ENCODE measurements around the gene OR2AJ1.
"Not testable (repeated sequence)": the region's sequence is repeated elsewhere in the genome, so short reads cannot be mapped to it uniquely, and the experiment has no call there.

OR2AJ1 gene, protein sequence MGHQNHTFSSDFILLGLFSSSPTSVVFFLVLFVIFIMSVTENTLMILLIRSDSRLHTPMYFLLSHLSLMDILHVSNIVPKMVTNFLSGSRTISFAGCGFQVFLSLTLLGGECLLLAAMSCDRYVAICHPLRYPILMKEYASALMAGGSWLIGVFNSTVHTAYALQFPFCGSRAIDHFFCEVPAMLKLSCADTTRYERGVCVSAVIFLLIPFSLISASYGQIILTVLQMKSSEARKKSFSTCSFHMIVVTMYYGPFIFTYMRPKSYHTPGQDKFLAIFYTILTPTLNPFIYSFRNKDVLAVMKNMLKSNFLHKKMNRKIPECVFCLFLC

DNA sequence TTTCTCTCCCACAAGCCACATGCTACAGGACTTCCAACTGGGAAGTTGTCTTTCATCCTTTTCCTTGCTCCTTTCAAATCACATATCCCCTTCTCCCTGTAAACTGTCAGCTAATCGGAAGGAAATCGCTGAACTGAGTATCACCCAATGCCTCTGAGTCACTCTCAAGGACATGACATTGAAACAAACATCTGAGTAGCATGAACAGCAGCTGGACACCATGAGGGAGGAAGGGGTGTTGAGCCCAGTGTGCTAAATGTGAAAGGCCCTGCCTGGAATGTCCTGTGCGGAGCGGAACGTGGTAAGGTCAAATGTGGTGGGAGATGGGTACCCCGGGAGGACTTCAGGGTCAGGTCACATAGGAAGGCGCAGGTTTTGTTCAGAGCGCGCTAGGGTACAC lies at the start of gene OR2AJ1:
Gene OR2AJ1 (plus strand): TSS at position 22 of the 400 bp plus-strand sequence. CDS start 8,880 bp downstream, outside the sequence.
- no peak for DNase-seq

DNA sequence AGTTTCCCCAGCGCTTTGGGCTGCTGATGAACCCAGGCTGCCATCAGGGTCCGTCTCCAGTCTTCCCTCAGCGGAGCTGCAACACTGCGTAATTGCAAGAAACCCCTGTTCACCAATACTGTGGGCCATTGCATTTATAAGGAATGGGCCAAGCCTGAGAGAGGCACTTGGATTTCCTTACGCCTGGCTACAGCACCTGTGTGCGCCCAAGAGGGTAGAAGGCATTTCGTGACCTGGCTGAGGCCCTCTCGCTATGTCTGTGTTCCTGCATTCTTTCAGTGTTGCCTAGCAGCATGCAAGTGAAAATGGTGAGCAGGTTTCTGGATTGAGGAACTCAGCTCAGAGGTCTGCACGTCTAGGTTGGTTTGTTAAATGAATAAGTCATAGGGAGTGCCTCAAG lies 41.3 kb upstream of the OR2AJ1 start:
- DNase-seq: no peak

DNA sequence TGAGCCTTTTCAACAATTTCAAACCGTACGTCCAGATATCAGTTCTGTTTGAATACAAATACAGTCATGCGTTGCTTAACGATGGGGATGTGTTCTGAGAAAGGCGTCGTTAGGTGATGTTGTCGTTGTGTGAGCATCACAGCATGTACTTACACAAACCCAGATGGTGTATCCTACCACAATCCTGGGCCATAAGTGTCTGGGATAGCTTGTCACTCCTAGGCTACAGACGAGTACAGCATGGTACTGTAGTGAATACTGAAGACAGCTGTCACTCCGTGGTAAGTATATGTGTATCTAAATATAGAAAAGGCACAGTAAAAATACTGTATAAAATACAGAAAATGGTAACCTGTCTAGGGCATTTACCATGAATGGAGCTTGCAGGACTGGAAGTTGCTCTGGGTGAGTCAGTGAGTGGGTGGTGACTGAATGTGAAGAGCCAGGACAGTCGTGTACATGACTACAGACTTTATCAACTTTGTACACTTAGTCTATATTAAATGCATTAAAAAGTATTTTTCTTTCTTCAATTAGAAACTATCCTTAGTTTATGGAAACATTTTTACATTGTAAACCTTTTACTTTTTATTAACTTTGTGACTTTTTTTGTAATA lies 39.8 kb upstream of the OR2AJ1 start:
- no peak for DNase-seq

DNA sequence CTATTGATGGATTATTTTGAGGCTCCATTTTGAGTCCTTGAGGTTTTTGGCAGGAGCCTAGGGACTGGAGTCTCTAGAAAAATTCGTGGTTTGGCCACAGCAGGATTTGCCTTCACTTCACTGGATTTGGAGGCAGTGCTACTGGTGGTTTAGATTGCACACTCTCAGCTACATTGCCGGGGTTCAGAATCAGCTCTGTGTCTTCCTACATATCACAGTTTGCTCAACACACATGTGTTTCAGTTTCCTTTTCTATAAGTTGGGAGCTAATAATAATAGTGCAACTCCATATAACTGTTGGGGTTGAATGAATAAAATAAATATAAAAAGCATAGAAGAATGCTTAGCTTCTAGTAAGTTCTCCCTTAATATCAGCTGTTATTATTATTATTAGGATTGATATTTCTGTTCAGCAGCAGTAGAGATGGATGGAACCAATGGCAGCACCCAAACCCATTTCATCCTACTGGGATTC lies 29.5 kb upstream of the OR2AJ1 start, which contains the start of gene OR2W3:
Gene OR2W3 (plus strand): TSS at position 425 of the 475 bp plus-strand sequence. CDS start 0 bp downstream, at position 425.
- DNase-seq: no peak

DNA sequence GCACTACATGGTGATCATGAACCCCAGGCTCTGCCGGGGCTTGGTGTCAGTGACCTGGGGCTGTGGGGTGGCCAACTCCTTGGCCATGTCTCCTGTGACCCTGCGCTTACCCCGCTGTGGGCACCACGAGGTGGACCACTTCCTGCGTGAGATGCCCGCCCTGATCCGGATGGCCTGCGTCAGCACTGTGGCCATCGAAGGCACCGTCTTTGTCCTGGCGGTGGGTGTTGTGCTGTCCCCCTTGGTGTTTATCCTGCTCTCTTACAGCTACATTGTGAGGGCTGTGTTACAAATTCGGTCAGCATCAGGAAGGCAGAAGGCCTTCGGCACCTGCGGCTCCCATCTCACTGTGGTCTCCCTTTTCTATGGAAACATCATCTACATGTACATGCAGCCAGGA lies 28.7 kb upstream of the OR2AJ1 start:
- no peak for DNase-seq

DNA sequence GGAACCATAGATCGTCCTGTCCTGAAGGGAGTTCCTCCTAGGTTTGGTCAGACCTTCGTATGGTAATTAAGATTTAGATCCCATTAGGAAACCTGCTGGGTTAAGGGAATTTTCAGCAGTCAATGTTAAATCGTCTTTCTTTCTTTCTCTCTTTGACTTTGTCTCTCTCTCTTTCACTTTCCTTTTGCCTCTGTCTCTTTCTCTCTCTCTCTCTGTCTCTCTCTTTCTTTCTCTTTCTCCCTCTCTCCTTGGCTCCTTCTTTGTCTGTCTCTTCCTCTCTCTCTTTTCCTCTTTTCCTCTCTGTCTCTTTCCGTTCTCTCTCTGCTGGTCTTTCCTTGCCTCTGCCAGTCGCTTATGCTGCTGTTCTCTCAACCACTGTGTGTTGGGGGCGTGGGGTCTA lies 20.6 kb upstream of the OR2AJ1 start:
- DNase-seq: no peak

DNA sequence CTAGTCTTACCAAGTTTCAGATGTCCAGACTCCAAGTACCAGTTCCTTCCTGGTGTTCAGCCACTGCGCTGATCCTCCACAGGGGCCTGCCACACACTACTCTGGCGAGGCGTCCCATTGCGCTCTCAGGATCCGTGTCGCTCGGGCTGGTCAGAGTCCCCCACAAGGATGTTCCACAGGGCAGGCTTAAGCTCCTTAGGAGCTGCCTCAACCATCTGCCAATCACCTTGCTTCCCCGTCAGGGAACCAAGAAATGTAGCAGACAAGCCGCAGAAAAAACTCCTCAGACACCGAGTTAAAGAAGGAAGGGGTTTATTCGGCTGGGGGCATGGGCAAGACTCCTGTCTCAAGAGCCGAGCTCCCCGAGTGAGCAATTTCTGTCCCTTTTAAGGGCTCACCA lies 19.5 kb upstream of the OR2AJ1 start:
- no peak for DNase-seq

DNA sequence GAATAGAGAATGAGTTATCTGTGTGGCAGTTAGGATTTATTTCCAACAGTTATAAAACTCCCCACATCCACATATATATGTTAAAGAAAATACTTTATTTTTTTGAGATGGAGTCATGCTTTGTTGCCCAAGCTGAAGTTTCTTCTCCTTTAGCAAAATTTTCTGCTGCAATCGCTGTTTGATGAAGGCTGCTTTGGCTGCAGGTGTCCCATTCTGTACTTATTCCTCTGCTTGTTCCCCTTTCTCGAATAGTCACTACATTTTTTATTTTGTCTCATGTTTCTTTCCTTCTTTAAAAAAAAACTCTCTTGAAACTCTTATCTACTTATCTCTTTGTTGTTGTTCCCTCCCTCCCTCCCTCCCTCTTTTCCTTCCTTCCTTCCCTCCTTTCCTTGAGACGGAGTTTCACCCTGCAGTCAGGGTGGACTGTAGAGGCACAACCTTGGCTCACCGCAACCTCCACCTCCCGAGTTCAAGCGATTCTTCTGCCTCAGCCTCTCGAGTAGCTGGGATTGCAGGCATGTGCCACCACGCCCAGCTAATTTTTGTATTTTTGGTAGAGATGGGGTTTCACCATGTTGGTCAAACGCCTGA lies 18.7 kb upstream of the OR2AJ1 start:
- peak in 1 of 2 experiments; percentile 28 for DNase-seq

DNA sequence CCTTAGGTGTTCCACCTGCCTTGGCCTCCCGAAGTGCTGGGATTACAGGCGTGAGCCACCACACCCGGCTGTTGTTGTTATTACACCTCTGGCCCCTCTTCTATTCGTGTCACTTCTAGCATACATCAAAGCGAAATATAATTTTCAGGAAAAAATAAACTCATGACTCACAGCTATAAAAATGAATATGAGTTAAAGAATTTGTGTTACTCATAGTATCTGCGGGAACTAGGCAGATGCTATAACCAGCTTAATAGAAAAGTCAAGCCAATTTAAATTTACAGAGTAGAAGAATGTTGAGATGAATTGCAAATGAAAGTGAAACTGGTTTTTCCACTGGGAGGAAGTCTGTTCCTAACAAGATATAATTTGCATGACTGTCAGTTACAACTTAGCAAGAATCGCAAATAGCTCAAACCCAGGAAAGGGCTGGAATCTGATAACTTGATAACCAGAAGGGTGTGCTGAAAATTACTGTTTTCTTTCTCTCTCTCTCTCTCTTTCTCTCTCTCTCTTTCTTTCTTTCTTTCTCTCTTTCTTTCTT lies 18.1 kb upstream of the OR2AJ1 start:
- DNase-seq: peak; percentile 69 to 92

DNA sequence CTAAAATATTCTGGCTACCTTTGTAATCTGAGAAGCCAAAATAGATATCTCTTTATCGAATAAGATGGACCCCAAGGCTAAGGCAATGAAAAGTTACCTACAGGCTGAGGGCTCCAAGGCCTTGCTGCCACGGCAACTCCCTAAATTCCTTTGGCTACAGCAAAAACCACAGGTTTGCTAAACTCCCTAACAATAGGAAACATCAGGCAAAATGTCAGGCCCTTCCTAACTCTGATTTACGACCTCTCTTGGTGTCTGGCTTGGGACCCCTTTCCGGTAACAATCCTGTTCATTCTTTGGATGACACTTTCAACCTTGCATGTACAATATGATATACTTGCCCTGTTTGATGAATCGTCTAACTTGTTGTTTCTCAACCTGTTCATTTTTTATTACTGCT lies 15.9 kb upstream of the OR2AJ1 start:
- DNase-seq: no peak

DNA sequence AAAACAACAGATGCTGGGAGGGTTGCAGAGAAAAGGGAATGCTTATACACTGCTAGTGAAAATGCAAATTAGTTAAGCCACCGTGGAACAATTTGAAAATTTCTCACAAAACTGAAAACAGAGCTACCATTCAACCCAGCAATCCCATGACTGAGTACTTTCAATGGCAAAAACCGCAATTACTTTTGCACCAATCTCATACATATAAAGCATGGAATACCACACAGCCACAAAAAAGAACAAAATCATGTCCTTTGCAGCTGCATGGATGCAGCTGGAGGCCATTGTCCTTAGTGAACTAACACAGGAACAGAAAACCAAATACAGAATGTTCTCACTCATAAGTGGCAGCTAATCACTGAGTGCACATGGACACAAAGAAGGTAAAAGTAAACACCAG lies 10.9 kb upstream of the OR2AJ1 start:
- no peak for DNase-seq

DNA sequence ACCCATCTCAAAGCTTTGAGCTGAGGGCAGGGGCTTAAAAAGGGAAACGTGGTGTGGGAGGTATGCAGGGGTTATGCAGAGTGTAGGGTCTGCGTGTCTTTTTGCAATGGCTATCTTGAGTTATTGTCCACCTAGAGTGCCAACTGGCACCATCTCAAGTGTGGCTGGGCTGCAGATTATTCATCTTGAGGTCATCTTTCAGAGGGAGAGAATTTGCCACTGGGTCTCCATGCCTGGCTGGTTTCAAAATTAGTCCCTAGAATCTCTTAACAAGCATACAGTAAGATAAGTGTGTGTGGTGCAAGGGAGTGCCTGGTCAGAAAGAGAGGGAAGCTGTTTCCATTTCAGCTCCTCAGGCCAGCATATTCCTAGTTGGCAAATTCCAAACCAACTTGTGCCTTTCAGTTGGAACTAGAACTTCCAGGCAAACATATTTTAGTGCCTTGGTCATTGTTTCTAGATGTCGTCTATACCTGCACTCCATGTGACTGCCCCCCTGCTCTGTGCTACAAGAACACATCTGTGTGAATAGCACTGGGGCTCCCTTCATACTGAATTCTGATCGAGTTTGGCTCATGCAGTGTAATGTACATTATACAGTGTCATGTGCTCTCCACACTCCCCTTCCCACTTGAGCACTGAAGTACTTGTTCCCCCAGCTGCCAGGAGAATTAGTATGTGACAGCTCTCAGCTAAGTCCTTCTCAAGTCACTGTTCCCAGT lies 9.6 kb upstream of the OR2AJ1 start:
- DNase-seq: no peak

DNA sequence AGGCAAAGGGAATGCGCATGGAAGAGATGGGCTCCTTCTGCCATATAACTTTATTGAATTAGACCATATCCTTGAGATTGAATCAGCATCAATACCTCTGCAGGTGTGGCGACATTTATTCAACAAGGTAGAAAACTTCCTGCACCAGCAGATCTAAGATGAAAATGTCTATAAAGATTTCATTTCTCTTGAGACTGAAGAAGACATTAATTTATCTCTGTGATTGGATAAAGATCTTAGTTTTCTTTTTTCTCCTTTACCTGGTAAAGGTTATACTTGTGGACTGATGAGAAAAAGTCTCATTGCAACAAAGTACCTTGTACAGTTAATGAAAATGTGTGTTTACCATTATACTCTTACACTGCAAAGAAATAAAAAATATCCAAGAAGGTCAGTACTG lies 4.7 kb upstream of the OR2AJ1 start, which contains the start of gene OR2T8:
Gene OR2T8 (plus strand): TSS at position 301 of the 400 bp plus-strand sequence. CDS start 766 bp downstream, outside the sequence.
- DNase-seq: no peak

DNA sequence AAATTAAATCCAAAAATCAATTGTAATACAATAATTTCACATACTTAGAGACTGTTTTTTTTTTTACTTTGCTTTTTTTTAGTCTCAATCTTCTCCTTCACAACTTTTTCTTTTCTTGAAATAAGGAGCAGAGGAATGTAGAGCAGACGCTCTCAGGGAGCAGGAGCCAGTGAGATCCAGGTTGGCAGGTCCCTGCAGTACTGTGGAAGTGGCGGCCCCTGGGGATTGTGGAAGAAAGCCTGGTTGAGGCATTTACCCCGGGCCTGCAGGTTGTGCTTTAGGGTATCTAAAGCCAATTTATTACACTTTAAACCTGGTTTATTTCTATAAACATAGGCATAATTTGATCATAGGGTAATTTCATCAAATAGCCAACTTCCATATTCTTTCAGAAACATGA lies 748 bp upstream of the OR2AJ1 start:
- no peak for DNase-seq

DNA sequence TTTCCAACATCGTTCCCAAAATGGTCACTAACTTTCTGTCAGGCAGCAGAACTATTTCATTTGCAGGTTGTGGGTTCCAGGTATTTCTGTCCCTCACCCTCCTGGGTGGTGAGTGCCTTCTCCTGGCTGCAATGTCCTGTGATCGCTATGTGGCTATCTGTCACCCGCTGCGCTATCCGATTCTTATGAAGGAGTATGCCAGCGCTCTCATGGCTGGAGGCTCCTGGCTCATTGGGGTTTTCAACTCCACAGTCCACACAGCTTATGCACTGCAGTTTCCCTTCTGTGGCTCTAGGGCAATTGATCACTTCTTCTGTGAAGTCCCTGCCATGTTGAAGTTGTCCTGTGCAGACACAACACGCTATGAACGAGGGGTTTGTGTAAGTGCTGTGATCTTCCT lies 9.3 kb downstream of the OR2AJ1 start:
- DNase-seq: no peak

DNA sequence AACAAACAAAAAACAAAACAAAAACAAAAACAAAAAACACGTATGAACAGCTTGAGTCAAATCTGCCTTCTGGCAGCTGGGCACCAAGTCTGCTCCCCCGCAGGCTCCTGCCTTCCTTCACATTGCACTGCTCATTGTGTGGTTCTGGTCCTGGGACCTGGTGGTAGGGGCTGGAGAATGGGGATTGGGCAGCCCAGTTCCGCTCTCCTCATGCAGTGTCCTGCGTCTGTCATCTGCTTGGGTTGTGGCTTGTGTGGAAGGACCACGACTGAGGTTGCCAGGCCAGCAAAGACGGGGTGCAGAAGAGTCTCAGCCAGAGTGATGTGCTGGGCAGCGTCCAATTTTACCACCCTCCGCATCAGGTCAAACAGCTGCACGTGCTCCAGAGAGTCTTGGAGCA lies 11.1 kb downstream of the OR2AJ1 start:
- DNase-seq: no peak

DNA sequence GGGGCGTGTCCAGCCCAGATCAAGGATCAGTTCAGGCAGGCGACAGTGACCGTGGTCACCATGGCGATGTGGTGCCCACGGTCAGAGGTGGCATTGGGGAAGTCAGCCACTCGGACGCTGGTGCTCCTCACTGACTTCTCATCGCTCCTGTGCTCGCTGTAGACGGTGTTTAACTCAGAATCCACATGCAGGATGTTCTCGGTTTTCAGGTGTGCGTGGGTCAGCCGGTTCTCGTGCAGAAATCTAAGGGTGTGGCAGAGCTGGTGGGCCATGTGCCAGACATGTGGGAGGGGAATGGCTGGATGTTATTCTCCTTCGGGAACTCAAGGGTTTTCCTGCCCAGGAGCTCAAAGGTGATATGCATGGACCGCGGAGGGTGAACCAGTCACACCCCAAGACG lies 11.7 kb downstream of the OR2AJ1 start:
- DNase-seq: no peak

DNA sequence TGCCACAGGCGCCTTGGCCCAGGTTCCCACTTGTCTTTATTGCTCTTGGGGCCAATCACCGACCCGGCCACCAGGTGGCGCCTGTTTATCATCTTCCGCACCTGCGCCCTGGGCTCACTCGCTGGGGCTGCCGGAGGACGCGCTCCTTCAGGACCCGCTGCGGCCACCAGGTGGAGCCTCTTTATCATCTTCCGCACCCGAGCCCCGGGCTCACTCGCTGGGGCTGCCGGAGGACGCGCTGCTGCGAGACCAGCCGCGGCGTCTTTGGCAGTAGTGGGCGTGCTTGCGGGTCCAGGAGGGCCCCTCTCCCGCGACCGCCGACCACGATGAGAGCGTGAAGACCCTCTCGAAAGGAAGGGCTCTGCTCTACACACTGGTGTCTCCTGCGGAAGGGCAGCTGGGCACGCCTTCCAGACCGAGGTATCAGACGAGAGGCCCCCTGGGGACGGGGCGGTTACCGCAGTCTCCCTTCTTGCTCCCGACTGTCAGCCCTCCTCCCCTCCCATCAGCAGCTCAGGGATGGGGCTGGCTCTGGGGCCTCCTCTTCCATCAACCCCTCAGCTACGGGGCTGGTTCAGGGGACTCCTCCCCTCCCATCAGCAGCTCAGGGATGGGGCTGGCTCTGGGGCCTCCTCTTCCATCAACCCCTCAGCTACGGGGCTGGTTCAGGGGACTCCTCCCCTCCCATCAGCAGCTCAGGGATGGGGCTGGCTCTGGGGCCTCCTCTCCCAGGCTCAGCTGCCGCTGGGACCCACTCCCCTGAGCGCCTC lies 12.5 kb downstream of the OR2AJ1 start:
- not testable (repeated sequence) for DNase-seq

DNA sequence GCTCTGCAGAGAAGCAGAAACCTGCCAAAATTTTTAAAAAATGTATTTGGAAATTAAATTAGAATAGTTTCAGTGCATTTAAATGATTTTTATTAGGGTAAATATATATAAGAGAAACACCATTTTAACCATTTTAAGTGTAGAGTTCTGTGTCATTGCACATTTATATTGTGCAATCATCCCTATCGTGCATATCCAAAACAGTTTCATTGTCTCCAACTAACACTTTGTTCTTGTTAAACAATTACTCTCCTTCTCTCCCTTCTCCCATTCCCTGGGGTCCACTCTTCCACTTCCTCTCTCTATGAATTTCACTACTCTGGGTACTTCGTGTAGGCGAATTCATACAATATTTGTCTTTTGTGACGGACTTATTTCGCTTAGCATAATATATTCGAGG lies 17.9 kb downstream of the OR2AJ1 start:
- DNase-seq: no peak

DNA sequence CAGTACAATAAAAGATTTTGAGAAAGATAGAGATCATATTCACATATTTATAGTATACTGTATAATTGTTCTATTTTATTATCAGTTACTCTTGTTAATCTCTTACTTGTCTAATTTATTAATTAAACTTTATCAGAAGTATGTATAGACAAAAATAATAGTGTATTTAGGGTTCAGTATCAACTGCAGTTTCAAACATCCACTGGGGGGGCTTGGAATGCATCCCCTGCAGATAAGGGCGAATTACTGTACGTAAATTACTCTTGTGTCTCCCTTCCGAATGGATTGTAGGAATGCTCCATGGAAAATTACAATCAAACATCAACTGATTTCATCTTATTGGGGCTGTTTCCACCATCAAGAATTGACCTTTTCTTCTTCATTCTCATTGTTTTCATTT lies 23.9 kb downstream of the OR2AJ1 start, which contains the start of gene OR2L8:
Gene OR2L8 (plus strand): TSS at position 301 of the 400 bp plus-strand sequence. CDS start 0 bp downstream, at position 301.
- DNase-seq: no peak

DNA sequence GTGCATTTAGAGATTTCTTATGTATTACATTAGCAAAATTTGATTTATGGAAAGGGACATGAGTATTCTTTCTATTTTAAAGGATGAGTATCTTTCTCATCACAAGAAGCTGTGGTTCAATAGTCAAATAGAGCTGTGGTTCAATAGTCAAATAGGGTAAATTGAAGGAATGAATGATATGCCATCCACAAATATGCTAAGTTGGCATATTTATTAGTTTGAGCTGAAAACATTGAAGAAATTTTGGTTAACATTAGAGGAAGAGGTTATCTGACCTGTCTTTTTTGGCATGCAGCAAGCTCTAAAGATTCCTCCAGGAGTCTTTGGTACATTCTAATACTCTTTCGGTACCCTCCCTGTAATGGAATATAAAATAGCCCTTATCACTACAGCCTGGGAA lies 28.7 kb downstream of the OR2AJ1 start:
- no peak for DNase-seq

DNA sequence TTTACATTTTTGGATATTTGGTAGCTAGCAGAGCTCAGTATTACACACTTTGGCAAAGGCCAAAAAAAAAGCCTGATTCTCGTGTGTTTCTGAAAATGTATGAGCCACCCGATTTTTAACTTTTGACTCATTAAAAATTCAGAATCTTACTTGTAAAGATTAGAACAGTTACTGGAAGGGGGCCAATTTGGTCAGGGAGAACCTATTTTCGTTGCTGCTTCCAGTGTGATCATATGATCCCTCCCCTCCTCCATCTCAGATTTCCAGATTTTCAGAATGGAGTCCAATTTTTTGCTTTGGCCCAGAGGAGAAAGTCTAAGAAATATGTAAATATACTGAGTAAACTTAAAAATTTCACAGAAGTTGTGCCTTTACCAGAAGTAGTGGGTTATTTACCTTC lies 37.1 kb downstream of the OR2AJ1 start:
- no peak for DNase-seq

Data from SW 1271 (cell line).